ENCODE data around the gene TFAP2B.

The TFAP2B gene

GRCh38 chr6:50824552-50824951 is 5.9 kb downstream of the TFAP2B start:
- DNase-seq (ENCODE audit: low read depth, low spot score): no peak
- no peak overlapping the region for H3K9ac ChIP-seq (ENCODE audit: insufficient read length, low read depth)
- H3K27me3 ChIP-seq (ENCODE audit: insufficient read depth, insufficient read length): peaks cover 74% of the 10 kb centered on the region
- no peaks in the 10 kb centered on the region for H3K36me3 ChIP-seq (ENCODE audit: insufficient read depth, insufficient read length, low read length)
- TF ChIP-seq ZNF274 (IDR thresholded peaks at IDR 0.05; ENCODE audit: low read depth, low read length): no peak
- TF ChIP-seq YY1 (IDR thresholded peaks at IDR 0.05; ENCODE audit: insufficient read depth, insufficient read length): no peak
- no peak for TF ChIP-seq SUZ12 (IDR thresholded peaks at IDR 0.05; ENCODE audit: extremely low read depth, insufficient read depth, insufficient read length)
- H3K4me1 ChIP-seq (ENCODE audit: insufficient read depth, insufficient read length): peaks cover 4% of the 10 kb centered on the region
- no peaks in the 10 kb centered on the region for H3K9me3 ChIP-seq (ENCODE audit: insufficient read depth, low read length)
- H3K4me3 ChIP-seq (ENCODE audit: insufficient read length, low read depth): no peak overlapping the region

GRCh38 chr6:50825375-50826036 is 6.8 kb downstream of the TFAP2B start:
- Histone ChIP-seq H3K9me3 (ENCODE audit: insufficient read depth, low read length) (no peaks in the 10 kb centered on the region), H3K4me3 (ENCODE audit: insufficient read length, low read depth) (no peak overlapping the region), H3K4me1 (ENCODE audit: insufficient read depth, insufficient read length) (peaks cover 4% of the 10 kb centered on the region), H3K9ac (ENCODE audit: insufficient read length, low read depth) (no peak overlapping the region), H3K27me3 (ENCODE audit: insufficient read depth, insufficient read length) (peaks cover 65% of the 10 kb centered on the region), H3K36me3 (ENCODE audit: insufficient read depth, insufficient read length, low read length) (no peaks in the 10 kb centered on the region)
- TF ChIP-seq ZNF274 (IDR thresholded peaks at IDR 0.05; ENCODE audit: low read depth, low read length): no peak
- TF ChIP-seq SUZ12 (IDR thresholded peaks at IDR 0.05; ENCODE audit: extremely low read depth, insufficient read depth, insufficient read length): no peak
- TF ChIP-seq YY1 (IDR thresholded peaks at IDR 0.05; ENCODE audit: insufficient read depth, insufficient read length): no peak
- DNase-seq (ENCODE audit: low read depth, low spot score): no peak

DNA sequence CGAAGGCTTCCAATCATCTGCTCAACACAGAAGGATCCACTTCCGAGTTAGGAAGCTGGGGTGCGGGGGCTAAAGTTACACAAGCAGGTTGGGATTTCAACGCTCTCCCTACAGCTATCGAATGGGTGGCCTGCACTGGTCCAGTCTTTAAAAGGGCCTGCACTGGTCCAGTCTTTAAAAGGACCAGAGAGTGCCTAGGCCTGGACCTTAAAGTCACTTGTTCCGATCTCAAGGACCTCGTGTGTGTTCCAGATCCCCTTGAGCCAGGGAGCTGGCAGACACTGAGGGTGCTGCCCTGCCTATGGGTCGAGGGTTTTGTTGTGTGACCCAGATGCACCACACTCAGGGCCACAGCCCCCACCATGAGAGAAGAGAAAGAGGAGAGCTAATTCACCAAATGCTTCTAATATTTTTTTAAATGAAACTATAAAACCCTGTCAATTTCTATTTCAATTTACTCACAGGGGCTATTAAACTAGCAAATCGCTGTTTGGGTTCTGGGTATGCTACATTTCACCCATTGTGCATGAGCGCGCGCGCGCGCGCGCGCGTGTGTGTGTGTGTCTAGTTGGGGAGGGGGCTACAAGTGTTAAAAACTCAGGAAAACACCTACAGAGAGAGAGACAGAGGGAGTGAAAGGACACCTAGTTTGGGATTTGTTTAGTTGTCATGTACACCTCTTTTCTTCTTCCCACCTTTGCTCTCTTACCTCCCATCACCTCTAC is 7.5 kb downstream of the TFAP2B start:
- Histone ChIP-seq H3K9me3 (ENCODE audit: insufficient read depth, low read length) (no peaks in the 10 kb centered on the region), H3K4me3 (ENCODE audit: insufficient read length, low read depth) (no peak overlapping the region), H3K36me3 (ENCODE audit: insufficient read depth, insufficient read length, low read length) (no peaks in the 10 kb centered on the region), H3K4me1 (ENCODE audit: insufficient read depth, insufficient read length) (peaks cover 4% of the 10 kb centered on the region), H3K9ac (ENCODE audit: insufficient read length, low read depth) (no peak overlapping the region), H3K27me3 (ENCODE audit: insufficient read depth, insufficient read length) (peaks cover 58% of the 10 kb centered on the region)
- DNase-seq (ENCODE audit: low read depth, low spot score): no peak
- TF ChIP-seq YY1 (IDR thresholded peaks at IDR 0.05; ENCODE audit: insufficient read depth, insufficient read length) (no peak), ZNF274 (IDR thresholded peaks at IDR 0.05; ENCODE audit: low read depth, low read length) (no peak), SUZ12 (IDR thresholded peaks at IDR 0.05; ENCODE audit: extremely low read depth, insufficient read depth, insufficient read length) (no peak)

DNA sequence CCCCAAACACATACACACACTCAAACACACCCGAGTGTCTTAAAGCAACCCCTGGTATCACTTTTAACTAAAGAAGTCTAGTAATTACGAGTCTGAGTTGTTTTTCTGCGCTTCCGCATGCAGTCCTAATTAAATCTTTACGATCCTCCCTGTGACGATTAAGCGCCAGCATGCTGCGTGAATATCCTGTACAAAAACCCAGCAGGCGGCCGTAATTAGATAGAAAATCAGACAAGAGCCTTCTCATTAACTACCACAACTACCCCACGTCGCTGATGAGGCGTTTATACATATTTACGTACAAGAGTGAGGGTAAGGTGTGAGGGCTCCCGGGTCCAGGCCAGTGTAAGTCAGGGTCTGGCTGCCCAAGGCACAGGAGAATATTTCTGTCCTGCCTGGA is 8.1 kb downstream of the TFAP2B start:
- DNase-seq (ENCODE audit: low read depth, low spot score): no peak
- Histone ChIP-seq H3K36me3 (ENCODE audit: insufficient read depth, insufficient read length, low read length) (no peaks in the 10 kb centered on the region), H3K4me1 (ENCODE audit: insufficient read depth, insufficient read length) (peaks cover 4% of the 10 kb centered on the region), H3K9me3 (ENCODE audit: insufficient read depth, low read length) (no peaks in the 10 kb centered on the region), H3K4me3 (ENCODE audit: insufficient read length, low read depth) (no peak overlapping the region), H3K9ac (ENCODE audit: insufficient read length, low read depth) (no peak overlapping the region), H3K27me3 (ENCODE audit: insufficient read depth, insufficient read length) (peaks cover 52% of the 10 kb centered on the region)
- TF ChIP-seq ZNF274 (IDR thresholded peaks at IDR 0.05; ENCODE audit: low read depth, low read length) (no peak), YY1 (IDR thresholded peaks at IDR 0.05; ENCODE audit: insufficient read depth, insufficient read length) (no peak), SUZ12 (IDR thresholded peaks at IDR 0.05; ENCODE audit: extremely low read depth, insufficient read depth, insufficient read length) (no peak)

DNA sequence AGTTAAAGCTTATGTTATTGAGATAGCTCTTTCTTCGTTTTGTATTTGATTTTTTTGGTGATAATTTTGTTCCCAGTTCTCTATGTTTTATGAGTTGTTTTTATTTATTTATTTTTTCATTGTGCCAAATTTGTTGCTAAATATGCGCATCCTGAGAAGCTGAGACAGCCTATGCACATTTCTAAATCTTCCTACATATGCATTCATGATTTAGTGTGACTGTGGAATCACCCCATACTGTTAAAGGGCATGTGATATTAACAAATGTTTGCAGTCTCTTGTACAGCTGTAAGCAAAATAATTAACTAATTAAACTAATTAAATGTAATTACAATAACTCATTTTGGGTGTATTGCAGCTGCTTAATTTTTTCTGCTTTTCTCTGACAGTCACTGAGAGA is 10.4 kb downstream of the TFAP2B start:
- peaks cover 30% of the 10 kb centered on the region for H3K27me3 ChIP-seq (ENCODE audit: insufficient read depth, insufficient read length)
- H3K9me3 ChIP-seq (ENCODE audit: insufficient read depth, low read length): no peaks in the 10 kb centered on the region
- TF ChIP-seq ZNF274 (IDR thresholded peaks at IDR 0.05; ENCODE audit: low read depth, low read length): no peak
- no peak for TF ChIP-seq YY1 (IDR thresholded peaks at IDR 0.05; ENCODE audit: insufficient read depth, insufficient read length)
- no peak for TF ChIP-seq SUZ12 (IDR thresholded peaks at IDR 0.05; ENCODE audit: extremely low read depth, insufficient read depth, insufficient read length)
- no peaks in the 10 kb centered on the region for H3K36me3 ChIP-seq (ENCODE audit: insufficient read depth, insufficient read length, low read length)
- no peak overlapping the region for H3K4me3 ChIP-seq (ENCODE audit: insufficient read length, low read depth)
- H3K9ac ChIP-seq (ENCODE audit: insufficient read length, low read depth): no peak overlapping the region
- no peak for DNase-seq (ENCODE audit: low read depth, low spot score)
- H3K4me1 ChIP-seq (ENCODE audit: insufficient read depth, insufficient read length): no peaks in the 10 kb centered on the region

DNA sequence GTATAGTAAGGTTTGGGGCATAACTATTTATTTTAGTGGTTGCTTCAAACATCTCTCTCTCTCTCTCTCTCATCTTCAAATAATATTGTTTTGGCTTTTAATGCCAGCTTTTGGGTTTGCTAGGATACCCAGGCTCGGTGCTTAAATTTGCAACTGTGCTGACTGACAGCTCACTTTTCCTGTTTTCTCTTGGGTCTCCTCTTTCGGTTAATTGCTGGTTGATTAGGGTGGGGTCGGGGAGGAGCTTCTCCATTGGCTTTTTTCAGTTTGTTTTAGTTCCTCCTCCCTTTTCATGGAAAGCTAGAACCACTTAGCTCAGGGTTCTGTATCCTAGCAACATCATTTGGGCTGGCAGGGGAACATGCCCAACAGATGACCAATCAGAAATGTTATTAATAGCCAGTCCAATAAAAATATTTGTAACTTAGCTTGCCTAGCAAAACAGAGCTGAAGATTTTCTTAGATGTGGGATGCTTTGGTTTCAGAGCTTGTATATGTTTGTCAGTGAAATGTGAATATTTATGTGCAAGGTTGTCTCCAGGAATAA is 11.3 kb downstream of the TFAP2B start:
- Histone ChIP-seq H3K9me3 (ENCODE audit: insufficient read depth, low read length) (no peaks in the 10 kb centered on the region), H3K27me3 (ENCODE audit: insufficient read depth, insufficient read length) (peaks cover 20% of the 10 kb centered on the region), H3K36me3 (ENCODE audit: insufficient read depth, insufficient read length, low read length) (no peaks in the 10 kb centered on the region), H3K4me1 (ENCODE audit: insufficient read depth, insufficient read length) (no peaks in the 10 kb centered on the region), H3K9ac (ENCODE audit: insufficient read length, low read depth) (no peak overlapping the region), H3K4me3 (ENCODE audit: insufficient read length, low read depth) (no peak overlapping the region)
- TF ChIP-seq ZNF274 (IDR thresholded peaks at IDR 0.05; ENCODE audit: low read depth, low read length): no peak
- no peak for TF ChIP-seq YY1 (IDR thresholded peaks at IDR 0.05; ENCODE audit: insufficient read depth, insufficient read length)
- no peak for TF ChIP-seq SUZ12 (IDR thresholded peaks at IDR 0.05; ENCODE audit: extremely low read depth, insufficient read depth, insufficient read length)
- DNase-seq (ENCODE audit: low read depth, low spot score): no peak

- no peak for DNase-seq (ENCODE audit: low read depth, low spot score)
- H3K4me3 ChIP-seq (ENCODE audit: insufficient read length, low read depth): no peak overlapping the region
- H3K9ac ChIP-seq (ENCODE audit: insufficient read length, low read depth): no peak overlapping the region
- no peaks in the 10 kb centered on the region for H3K4me1 ChIP-seq (ENCODE audit: insufficient read depth, insufficient read length)
- H3K9me3 ChIP-seq (ENCODE audit: insufficient read depth, low read length): no peaks in the 10 kb centered on the region
- no peaks in the 10 kb centered on the region for H3K36me3 ChIP-seq (ENCODE audit: insufficient read depth, insufficient read length, low read length)
- TF ChIP-seq ZNF274 (IDR thresholded peaks at IDR 0.05; ENCODE audit: low read depth, low read length) (no peak), SUZ12 (IDR thresholded peaks at IDR 0.05; ENCODE audit: extremely low read depth, insufficient read depth, insufficient read length) (no peak), YY1 (IDR thresholded peaks at IDR 0.05; ENCODE audit: insufficient read depth, insufficient read length) (no peak)
- peaks cover 11% of the 10 kb centered on the region for H3K27me3 ChIP-seq (ENCODE audit: insufficient read depth, insufficient read length)
These were observed 12.5 kb downstream of the TFAP2B start for GRCh38 chr6:50831186-50831585.

All from NT2/D1 (cell line).